Neuron (in vitro differentiated cells): ENCODE results near the gene SDF4.

Experiments used
- H2AFZ ChIP-seq: one replicate; pipeline ENCODE4 v1.6.1; 2013; ENCODE audit warnings: low read depth, mild to moderate bottlenecking, inconsistent platforms, low read length, moderate library complexity
- H3K27me3 ChIP-seq: one replicate; pipeline ENCODE4 v1.6.1; 2013; ENCODE audit warnings: low read length; ENCODE audit not compliant: insufficient read depth
- H3K36me3 ChIP-seq: one replicate; pipeline ENCODE4 v1.6.1; 2013; ENCODE audit warnings: low read length; ENCODE audit not compliant: insufficient read depth
- H3K4me1 ChIP-seq: one replicate; pipeline ENCODE4 v1.6.1; 2013; ENCODE audit warnings: low read length; ENCODE audit not compliant: insufficient read depth
- H3K4me3 ChIP-seq: 2 replicates; pipeline ENCODE4 v1.5.1; 2013; ENCODE audit warnings: mild to moderate bottlenecking, low read length, moderate library complexity
- H3K9me3 ChIP-seq: one replicate; pipeline ENCODE4 v1.6.1; 2013; ENCODE audit warnings: low read length

The SDF4 gene

GRCh38 chr1:1243807-1244191, 12.0 kb upstream of the SDF4 start:
- H3K9me3 ChIP-seq: no peaks in the 10 kb centered on the region
- peaks cover 21% of the 10 kb centered on the region for H3K4me1 ChIP-seq
- H3K36me3 ChIP-seq: no peaks in the 10 kb centered on the region
- no peak overlapping the region for H3K4me3 ChIP-seq
- no peak overlapping the region for H2AFZ ChIP-seq
- peaks cover 14% of the 10 kb centered on the region for H3K27me3 ChIP-seq

- no peaks in the 10 kb centered on the region for H3K9me3 ChIP-seq
- no peak overlapping the region for H3K4me3 ChIP-seq
- peaks cover 24% of the 10 kb centered on the region for H3K4me1 ChIP-seq
- peaks cover 14% of the 10 kb centered on the region for H3K27me3 ChIP-seq
- no peaks in the 10 kb centered on the region for H3K36me3 ChIP-seq
- no peak overlapping the region for H2AFZ ChIP-seq
These were observed 11.5 kb upstream of the SDF4 start for GRCh38 chr1:1243266-1243660.

GRCh38 chr1:1242461-1243265, 10.9 kb upstream of the SDF4 start:
- Histone ChIP-seq H3K36me3 (no peaks in the 10 kb centered on the region), H2AFZ (no peak overlapping the region), H3K9me3 (no peaks in the 10 kb centered on the region), H3K27me3 (peaks cover 10% of the 10 kb centered on the region), H3K4me3 (no peak overlapping the region), H3K4me1 (peaks cover 30% of the 10 kb centered on the region)

GRCh38 chr1:1241588-1242219, 9.9 kb upstream of the SDF4 start:
- Histone ChIP-seq H3K27me3 (peaks cover 4% of the 10 kb centered on the region), H3K4me1 (peaks cover 31% of the 10 kb centered on the region), H3K4me3 (no peak overlapping the region), H3K9me3 (no peaks in the 10 kb centered on the region), H2AFZ (no peak overlapping the region), H3K36me3 (no peaks in the 10 kb centered on the region)

- Histone ChIP-seq H3K9me3 (no peaks in the 10 kb centered on the region), H3K36me3 (no peaks in the 10 kb centered on the region), H3K4me1 (peaks cover 31% of the 10 kb centered on the region), H3K27me3 (peaks cover 3% of the 10 kb centered on the region), H2AFZ (no peak overlapping the region), H3K4me3 (no peak overlapping the region)
These were observed 9.2 kb upstream of the SDF4 start for GRCh38 chr1:1240822-1241587.

GRCh38 chr1:1240348-1240732, 8.5 kb upstream of the SDF4 start:
- no peak overlapping the region for H2AFZ ChIP-seq
- peaks cover 31% of the 10 kb centered on the region for H3K4me1 ChIP-seq
- H3K36me3 ChIP-seq: no peaks in the 10 kb centered on the region
- H3K9me3 ChIP-seq: no peaks in the 10 kb centered on the region
- H3K4me3 ChIP-seq: no peak overlapping the region
- H3K27me3 ChIP-seq: no peaks in the 10 kb centered on the region

- H3K4me3 ChIP-seq: no peak overlapping the region
- H3K27me3 ChIP-seq: no peaks in the 10 kb centered on the region
- H2AFZ ChIP-seq: no peak overlapping the region
- H3K36me3 ChIP-seq: no peaks in the 10 kb centered on the region
- peaks cover 31% of the 10 kb centered on the region for H3K4me1 ChIP-seq
- H3K9me3 ChIP-seq: no peaks in the 10 kb centered on the region
These were observed 8.0 kb upstream of the SDF4 start for GRCh38 chr1:1239614-1240347.

GRCh38 chr1:1239227-1239613, 7.4 kb upstream of the SDF4 start:
- Histone ChIP-seq H3K36me3 (peaks cover 1% of the 10 kb centered on the region), H3K27me3 (no peaks in the 10 kb centered on the region), H2AFZ (no peak overlapping the region), H3K4me3 (no peak overlapping the region), H3K9me3 (no peaks in the 10 kb centered on the region), H3K4me1 (peaks cover 31% of the 10 kb centered on the region)

- Histone ChIP-seq H3K4me3 (no peak overlapping the region), H2AFZ (no peak overlapping the region), H3K4me1 (peaks cover 31% of the 10 kb centered on the region), H3K27me3 (no peaks in the 10 kb centered on the region), H3K36me3 (peaks cover 2% of the 10 kb centered on the region), H3K9me3 (no peaks in the 10 kb centered on the region)
These were observed 6.9 kb upstream of the SDF4 start for GRCh38 chr1:1238702-1239178.

GRCh38 chr1:1237874-1238701, 6.3 kb upstream of the SDF4 start:
- no peaks in the 10 kb centered on the region for H3K27me3 ChIP-seq
- no peak overlapping the region for H2AFZ ChIP-seq
- no peaks in the 10 kb centered on the region for H3K9me3 ChIP-seq
- H3K4me3 ChIP-seq: no peak overlapping the region
- H3K36me3 ChIP-seq: peaks cover 2% of the 10 kb centered on the region
- peaks cover 28% of the 10 kb centered on the region for H3K4me1 ChIP-seq

GRCh38 chr1:1236945-1237873, 5.4 kb upstream of the SDF4 start:
- no peak overlapping the region for H3K4me3 ChIP-seq
- peaks cover 34% of the 10 kb centered on the region for H3K4me1 ChIP-seq
- no peaks in the 10 kb centered on the region for H3K27me3 ChIP-seq
- H3K9me3 ChIP-seq: peaks cover 2% of the 10 kb centered on the region
- H2AFZ ChIP-seq: no peak overlapping the region
- peaks cover 4% of the 10 kb centered on the region for H3K36me3 ChIP-seq
